Mucosa of descending colon (tissue), 3 donors: Measurements from ENCODE around the gene PDE1C. TPM values are rescaled to one million over a fixed set of nuclear protein-coding genes. Genes with fewer than 3 reads are reported as not detected.
"Not testable (repeated sequence)": the region's sequence is repeated elsewhere in the genome, so short reads cannot be mapped to it uniquely, and the experiment has no call there.

Experiments used
- ATAC-seq: fragments of 200-7000 bp; cut with Tn5 transposase; one replicate; pipeline ENCODE4 v1.9.1; 2020; ENCODE audit warnings: mild to moderate bottlenecking, moderate library complexity
- DNase-seq, 3 donors: peaks; one replicate each; pipeline ENCODE4 v3.0.0-alpha.2; 2020
- H3K36me3 ChIP-seq: fragments of 200-600 bp; one replicate; pipeline ENCODE4 v1.8.0; 2021; ENCODE audit warnings: low read depth, mild to moderate bottlenecking
- H3K4me1 ChIP-seq: fragments of 200-600 bp; one replicate; pipeline ENCODE4 v1.8.0; 2021; ENCODE audit warnings: low read depth, mild to moderate bottlenecking
- H3K4me3 ChIP-seq: fragments of 200-600 bp; one replicate; pipeline ENCODE4 v1.8.0; 2021; ENCODE audit warnings: mild to moderate bottlenecking
- H3K9me3 ChIP-seq: fragments of 200-600 bp; one replicate; pipeline ENCODE4 v1.8.0; 2021; ENCODE audit warnings: mild to moderate bottlenecking
- intact Hi-C, 2 donors: fragments of 100-400 bp; cut with DNase I in 1 of 2; cut with micrococcal nuclease in 1 of 2; formaldehyde crosslinking; loops; one replicate each; pipeline versions ENCODE4 v1.11.0 to v1.11.1; 2022; cut with DNase I, micrococcal nuclease
- total RNA-seq, 3 donors: library from RNA; stranded (reverse); fragmentation: NEBNext Ultra II Directional in 2 of 3; extraction: Animal tissue kit (Norgen Biotek cat#: 25700) in 2 of 3; gene quantifications; one replicate each; pipeline versions ENCODE4 v1.2.1 to v1.2.4, GENCODE V29; 2021 to 2023
- TF ChIP-seq, protein P1 (sequence below): fragments of 200-600 bp; IDR thresholded peaks from one replicate; pipeline ENCODE4 v1.8.0; 2022; ENCODE audit warnings: antibody characterized with exemption, mild to moderate bottlenecking
- donor health status: DM: no; HTN: no; CAD: no; lungs with moderate emphysema.
- donor health status: DM: no; HTN: no; CAD: no.
- donor health status: DM: no; HTN: yes; CAD: no.

The PDE1C gene
- total RNA-seq, 3 donors from 2014 or later: 2.5 to 4.8 (median 2.5) TPM

DNA sequence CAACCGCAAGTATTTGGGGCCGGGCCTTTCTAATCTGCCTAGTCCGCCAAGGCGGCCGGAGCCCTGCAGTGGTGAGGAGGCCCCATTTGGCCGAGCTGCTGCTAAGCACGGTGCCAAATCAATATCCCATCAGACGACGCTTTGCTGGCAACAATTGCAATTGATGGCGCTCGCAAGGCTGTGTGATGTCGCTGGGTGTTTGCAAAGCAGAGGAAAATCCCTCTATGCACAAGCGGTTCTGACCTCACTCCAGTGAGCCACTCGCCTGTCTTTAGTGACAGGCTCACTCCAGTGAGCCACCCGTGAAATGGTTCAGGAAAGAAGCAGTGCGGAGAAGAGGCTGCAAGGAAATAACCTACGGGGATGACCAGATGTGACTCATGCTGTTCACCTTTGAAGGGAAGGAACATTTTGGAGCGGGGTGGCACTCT is 18.3 kb upstream of the PDE1C start:
- DNase-seq: no peak
- Histone ChIP-seq H3K4me1 (no peaks in the 10 kb centered on the region), H3K9me3 (no peaks in the 10 kb centered on the region), H3K36me3 (no peaks in the 10 kb centered on the region), H3K4me3 (no peak overlapping the region)
- intact Hi-C loops: no loop called here
- ATAC-seq: no peak
- TF ChIP-seq, protein P1, sequence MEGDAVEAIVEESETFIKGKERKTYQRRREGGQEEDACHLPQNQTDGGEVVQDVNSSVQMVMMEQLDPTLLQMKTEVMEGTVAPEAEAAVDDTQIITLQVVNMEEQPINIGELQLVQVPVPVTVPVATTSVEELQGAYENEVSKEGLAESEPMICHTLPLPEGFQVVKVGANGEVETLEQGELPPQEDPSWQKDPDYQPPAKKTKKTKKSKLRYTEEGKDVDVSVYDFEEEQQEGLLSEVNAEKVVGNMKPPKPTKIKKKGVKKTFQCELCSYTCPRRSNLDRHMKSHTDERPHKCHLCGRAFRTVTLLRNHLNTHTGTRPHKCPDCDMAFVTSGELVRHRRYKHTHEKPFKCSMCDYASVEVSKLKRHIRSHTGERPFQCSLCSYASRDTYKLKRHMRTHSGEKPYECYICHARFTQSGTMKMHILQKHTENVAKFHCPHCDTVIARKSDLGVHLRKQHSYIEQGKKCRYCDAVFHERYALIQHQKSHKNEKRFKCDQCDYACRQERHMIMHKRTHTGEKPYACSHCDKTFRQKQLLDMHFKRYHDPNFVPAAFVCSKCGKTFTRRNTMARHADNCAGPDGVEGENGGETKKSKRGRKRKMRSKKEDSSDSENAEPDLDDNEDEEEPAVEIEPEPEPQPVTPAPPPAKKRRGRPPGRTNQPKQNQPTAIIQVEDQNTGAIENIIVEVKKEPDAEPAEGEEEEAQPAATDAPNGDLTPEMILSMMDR: no peak

DNA sequence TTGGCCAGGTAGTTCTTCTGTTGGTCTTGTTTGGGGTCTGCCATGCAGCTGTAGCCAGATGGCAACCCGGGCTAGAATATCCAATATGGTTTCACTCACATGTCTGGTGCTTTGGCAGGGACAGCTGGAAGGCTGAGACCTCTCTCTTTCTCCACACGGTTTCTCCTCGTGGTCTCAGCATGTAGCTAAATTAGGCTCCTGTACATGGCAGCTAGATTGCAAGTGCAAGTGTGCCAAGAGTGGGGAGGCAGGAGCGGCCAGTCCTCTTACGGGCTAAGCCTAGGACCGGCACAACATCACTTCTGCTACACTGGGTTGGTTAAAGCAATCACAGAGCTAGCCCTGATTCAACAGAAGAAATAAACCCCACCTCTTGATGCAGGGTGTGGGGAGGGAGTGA is 9.3 kb upstream of the PDE1C start:
- Histone ChIP-seq H3K36me3 (no peaks in the 10 kb centered on the region), H3K4me3 (no peak overlapping the region), H3K4me1 (no peaks in the 10 kb centered on the region), H3K9me3 (no peaks in the 10 kb centered on the region)
- ATAC-seq (no peak), DNase-seq (no peak)
- intact Hi-C loops: no loop called here
- TF ChIP-seq, protein P1: no peak

DNA sequence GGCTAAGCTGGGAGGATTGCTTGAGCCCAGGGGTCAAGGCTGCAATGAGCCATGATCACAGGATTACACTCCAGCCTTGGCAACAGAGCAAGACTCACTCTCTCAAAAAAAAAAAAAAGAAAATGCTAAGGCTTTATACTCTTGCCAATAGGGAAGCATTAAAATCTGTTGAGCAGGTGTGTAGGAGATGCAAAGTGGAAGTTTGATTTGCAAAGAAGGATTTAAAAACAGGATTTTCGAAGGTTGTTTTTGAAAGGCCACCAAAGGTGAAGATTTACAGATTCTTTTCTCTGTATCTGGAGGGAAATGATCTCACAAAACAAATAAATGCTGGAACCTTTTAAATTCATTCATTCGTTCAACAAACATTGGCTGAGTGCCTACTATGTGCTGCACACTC is 8.6 kb upstream of the PDE1C start:
- DNase-seq (no peak), ATAC-seq (no peak)
- TF ChIP-seq, protein P1: no peak
- H3K9me3 ChIP-seq: no peaks in the 10 kb centered on the region
- H3K36me3 ChIP-seq: no peaks in the 10 kb centered on the region
- no peaks in the 10 kb centered on the region for H3K4me1 ChIP-seq
- no peak overlapping the region for H3K4me3 ChIP-seq
- intact Hi-C loops: no loop called here

DNA sequence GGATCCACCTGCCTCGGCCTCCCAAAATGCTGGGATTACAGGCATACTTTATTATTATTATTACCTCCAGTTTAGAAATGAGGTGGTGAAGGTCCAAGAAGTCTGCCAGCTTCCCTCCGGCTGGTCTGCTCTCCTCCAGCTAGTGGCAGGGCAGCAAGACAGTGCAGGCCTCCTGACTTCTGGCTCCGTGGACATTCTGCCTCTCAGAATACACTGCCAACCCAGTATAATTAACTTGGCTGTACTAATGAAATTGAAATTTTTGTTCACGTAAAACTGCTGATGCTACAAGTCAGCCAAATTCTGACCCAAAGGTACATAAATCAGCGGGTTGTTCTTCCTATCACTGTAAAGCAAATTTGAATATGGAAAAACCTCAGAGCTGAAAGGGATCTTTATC is 7.6 kb upstream of the PDE1C start:
- no peak for ATAC-seq
- TF ChIP-seq, protein P1: no peak
- no peak for DNase-seq
- no peaks in the 10 kb centered on the region for H3K4me1 ChIP-seq
- H3K9me3 ChIP-seq: no peaks in the 10 kb centered on the region
- intact Hi-C loops: no loop called here
- no peak overlapping the region for H3K4me3 ChIP-seq
- no peaks in the 10 kb centered on the region for H3K36me3 ChIP-seq

DNA sequence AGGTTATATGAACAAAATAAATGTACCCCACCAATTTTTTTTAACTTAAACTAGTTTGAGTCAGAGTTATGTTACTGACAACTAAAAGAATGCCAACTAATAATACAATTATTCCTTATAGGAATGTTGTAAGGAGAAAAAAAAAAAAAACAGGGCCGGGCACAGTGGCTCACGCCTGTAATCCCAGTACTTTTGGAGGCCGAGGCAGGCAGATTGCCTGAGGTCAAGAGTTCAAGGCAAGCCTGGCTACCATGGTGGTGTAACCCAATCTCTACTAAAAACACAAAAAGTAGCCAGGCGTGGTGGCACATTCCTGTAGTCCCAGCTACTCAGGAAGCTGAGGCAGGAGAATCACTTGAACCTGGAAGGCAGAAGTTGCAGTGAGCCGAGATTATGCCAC is 6.6 kb upstream of the PDE1C start:
- not testable (repeated sequence) for H3K4me3 ChIP-seq, ATAC-seq, DNase-seq

DNA sequence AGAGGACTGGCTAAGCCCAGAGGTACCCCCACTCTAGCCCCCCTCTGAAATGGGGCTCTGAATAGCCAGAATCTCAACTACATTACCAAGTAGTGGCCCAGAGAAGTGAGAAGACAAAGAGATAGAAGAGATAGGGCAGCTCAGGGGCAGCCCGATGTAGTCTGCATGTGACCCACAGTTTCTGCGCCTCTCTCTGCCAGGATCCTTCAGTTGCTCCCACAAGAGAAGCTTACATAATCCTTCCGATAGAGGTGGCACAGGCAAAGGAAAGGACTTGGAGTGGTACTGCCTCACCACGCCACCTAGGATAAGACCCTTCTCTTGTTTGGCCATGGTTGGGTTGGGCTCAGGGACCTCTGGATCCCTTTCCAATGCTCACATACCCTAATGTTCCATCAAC is 5.4 kb upstream of the PDE1C start:
- Histone ChIP-seq H3K36me3 (no peaks in the 10 kb centered on the region), H3K9me3 (no peaks in the 10 kb centered on the region), H3K4me3 (no peak overlapping the region), H3K4me1 (no peaks in the 10 kb centered on the region)
- ATAC-seq (no peak), DNase-seq (no peak)
- intact Hi-C loops: no loop called here
- TF ChIP-seq, protein P1: no peak

More for the DNA sequence above, 6.6 kb upstream of the PDE1C start:
- H3K4me1 ChIP-seq, H3K9me3 ChIP-seq, intact Hi-C loops, H3K36me3 ChIP-seq: not testable (repeated sequence)
